HEK293 (cell line): ENCODE results near the gene CIC.

Source experiments
- CTCF ChIP-seq: fragments of 450-650 bp; formaldehyde crosslinking; IDR thresholded peaks from 2 replicates; pipeline ENCODE4 v1.5.1; 2016; ENCODE audit warnings: missing biosample characterization, missing genetic modification characterization
- PATZ1 ChIP-seq: fragments of 450-650 bp; formaldehyde crosslinking; IDR thresholded peaks from 2 replicates; pipeline ENCODE4 v1.5.1; 2016; ENCODE audit warnings: missing biosample characterization, missing genetic modification characterization
- ZNF10 ChIP-seq: fragments of 450-650 bp; formaldehyde crosslinking; IDR thresholded peaks from 2 replicates; pipeline ENCODE4 v1.5.1; 2017; ENCODE audit warnings: missing biosample characterization, missing genetic modification characterization

- TF ChIP-seq PATZ1 (no peak), CTCF (tag by site-specific recombination) (no peak), ZNF10 (no peak)
Observed at GRCh38 chr19:42333018-42333417, 64.0 kb downstream of the CIC start.
